Measurements from ENCODE around the gene MYCL. TPM values are rescaled to one million over a fixed set of nuclear protein-coding genes. Genes with fewer than 3 reads are reported as not detected.

MYCL gene
- total RNA-seq, 1 donor from 2014 or later = 12.5 TPM

GRCh38 chr1:39852876-39853275 is 48.8 kb downstream of the MYCL start:
- no peak for DNase-seq (ENCODE audit: low spot score)

- DNase-seq (ENCODE audit: low spot score) = no peak
Measured at GRCh38 chr1:39852214-39852791, 49.4 kb downstream of the MYCL start.

- peak; percentile 80 for DNase-seq (ENCODE audit: low spot score)
Measured at GRCh38 chr1:39850606-39851216, 51.0 kb downstream of the MYCL start.

GRCh38 chr1:39849203-39849602 is 52.5 kb downstream of the MYCL start:
- no peak for DNase-seq (ENCODE audit: low spot score)

GRCh38 chr1:39847940-39848339 is 53.8 kb downstream of the MYCL start:
- DNase-seq (ENCODE audit: low spot score) = no peak

- no peak for DNase-seq (ENCODE audit: low spot score)
Measured at GRCh38 chr1:39846796-39847195, 54.9 kb downstream of the MYCL start.

- peak; percentile 88 for DNase-seq (ENCODE audit: low spot score)
Measured at GRCh38 chr1:39845569-39846566, 55.8 kb downstream of the MYCL start.

Other genes starting within 250 kb of the MYCL start
- 2.9 TPM for gene NT5C1A, start 229.8 kb downstream of the MYCL start, total RNA-seq (ENCODE audit: insufficient read depth, low replicate concordance)
- gene HPCAL4, start 210.5 kb downstream of the MYCL start, total RNA-seq (ENCODE audit: insufficient read depth, low replicate concordance) = 1.4 TPM
- gene PPIE, start 163.0 kb downstream of the MYCL start, total RNA-seq (ENCODE audit: insufficient read depth, low replicate concordance) = 39.0 TPM
- gene OXCT2, start 130.6 kb downstream of the MYCL start, total RNA-seq (ENCODE audit: insufficient read depth, low replicate concordance) = not detected
- 0.48 TPM for gene BMP8B, start 113.1 kb downstream of the MYCL start, total RNA-seq (ENCODE audit: insufficient read depth, low replicate concordance)
- gene TRIT1, start 18.4 kb downstream of the MYCL start, total RNA-seq (ENCODE audit: insufficient read depth, low replicate concordance) = 26.7 TPM
- gene MFSD2A, start 53.2 kb upstream of the MYCL start, total RNA-seq (ENCODE audit: insufficient read depth, low replicate concordance) = 9.1 TPM
- 287 TPM for gene CAP1, start 138.8 kb upstream of the MYCL start, total RNA-seq (ENCODE audit: insufficient read depth, low replicate concordance)
- gene PPT1, start 195.3 kb upstream of the MYCL start, total RNA-seq (ENCODE audit: insufficient read depth, low replicate concordance) = 29.1 TPM

All from umbilical cord (tissue), 2 donors.